LNCAP (cell line): ENCODE results near the gene KHDRBS2.

ENCODE experiments used
- CTCF ChIP-seq: fragments of 450-650 bp; IDR thresholded peaks from 2 replicates; pipeline ENCODE4 v1.5.1; 2017; ENCODE audit warnings: mild to moderate bottlenecking

KHDRBS2 gene

GRCh38 chr6:62288562-62288961 lies 2.5 kb upstream of the KHDRBS2 start:
- no peak for TF ChIP-seq CTCF

DNA sequence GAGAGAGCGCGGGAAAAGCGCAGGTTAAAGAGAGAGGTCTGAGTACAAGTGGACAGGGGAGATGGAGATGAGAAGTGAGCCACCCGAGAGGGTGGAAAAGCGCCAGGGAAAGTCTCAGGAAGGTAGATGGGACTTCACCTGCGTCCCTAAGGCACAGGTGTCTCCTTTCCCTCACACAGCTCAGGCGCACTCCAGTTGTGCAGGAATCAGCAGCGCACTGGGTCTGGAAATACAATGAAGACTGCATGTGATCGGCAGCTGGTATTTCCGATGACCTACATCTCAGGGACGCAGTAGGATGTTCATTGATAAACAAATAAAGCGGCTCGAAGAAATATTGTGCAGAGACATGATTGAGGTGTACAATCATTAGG lies 432 bp upstream of the KHDRBS2 start:
- no peak for TF ChIP-seq CTCF

DNA sequence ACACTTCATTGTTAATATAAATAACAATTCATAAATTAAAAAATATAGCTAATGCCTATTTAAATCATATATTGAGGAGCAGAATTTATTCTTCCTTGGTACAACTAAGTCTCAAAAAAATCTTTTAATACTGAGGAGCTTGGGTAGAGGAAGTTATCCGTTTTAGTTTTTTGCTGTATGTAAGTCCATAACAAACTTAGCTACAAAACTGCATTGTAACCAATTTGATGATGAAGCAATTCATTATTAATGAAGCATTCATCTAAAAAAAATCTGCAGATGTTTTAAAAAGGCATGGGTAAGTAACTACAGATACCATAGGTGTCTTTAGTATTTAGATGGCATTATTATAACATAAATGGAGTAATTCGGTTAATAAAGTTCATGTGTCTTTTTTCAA lies 1.3 kb downstream of the KHDRBS2 start:
- no peak for TF ChIP-seq CTCF

DNA sequence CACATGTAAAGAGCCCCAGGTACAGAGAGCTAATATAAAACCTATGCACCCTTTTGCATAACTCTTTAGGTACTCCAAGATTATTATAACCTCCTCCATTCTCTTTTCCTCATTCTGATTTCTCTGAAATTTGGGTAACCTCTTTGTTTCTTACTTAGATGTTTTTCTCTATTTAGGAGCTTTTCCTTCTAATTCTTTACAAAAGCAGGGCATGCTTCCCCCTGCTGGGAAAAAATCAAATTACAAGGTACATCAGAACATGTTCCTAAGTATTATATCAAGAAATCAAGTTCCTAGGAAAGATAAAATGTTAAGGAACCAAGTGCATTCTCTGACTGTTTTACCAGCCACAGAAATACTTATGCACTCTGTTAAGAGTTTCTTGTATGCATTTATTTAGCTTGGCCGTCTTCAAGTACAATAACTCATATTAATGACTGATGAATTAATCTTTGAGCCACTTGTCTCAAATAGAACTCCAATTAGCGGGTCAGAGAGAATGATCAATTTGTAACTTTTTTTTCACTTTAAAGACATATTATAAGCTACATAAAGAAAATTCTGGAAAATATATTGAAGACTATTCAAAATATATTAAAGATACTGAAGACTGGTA lies 2.1 kb downstream of the KHDRBS2 start:
- TF ChIP-seq CTCF: peak; percentile 65

GRCh38 chr6:62283365-62283764 lies 2.7 kb downstream of the KHDRBS2 start:
- no peak for TF ChIP-seq CTCF

DNA sequence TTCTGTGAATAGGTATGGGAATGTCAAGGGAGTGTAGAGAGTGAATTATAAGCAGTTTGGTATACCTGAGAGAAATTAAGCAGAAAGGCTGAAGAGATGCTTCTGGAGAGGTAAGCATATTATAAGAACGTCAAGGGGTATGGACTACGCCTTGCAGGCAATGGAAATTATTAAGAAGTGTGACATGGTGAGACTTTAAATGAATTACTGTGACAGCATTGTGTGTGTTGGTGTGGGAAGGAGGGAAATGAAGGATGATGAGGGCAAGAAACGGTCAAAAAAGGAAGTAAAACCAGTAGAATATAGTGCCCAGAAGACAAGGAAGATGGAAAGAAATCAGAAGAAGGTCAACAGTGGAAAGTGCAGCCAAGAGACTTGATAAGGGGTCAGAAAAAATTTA lies 5.9 kb downstream of the KHDRBS2 start:
- TF ChIP-seq CTCF: no peak

- no peak for TF ChIP-seq CTCF
Observed at GRCh38 chr6:62272114-62272513, 13.9 kb downstream of the KHDRBS2 start.

- no peak for TF ChIP-seq CTCF
Observed at GRCh38 chr6:62265906-62266525, 20.0 kb downstream of the KHDRBS2 start.
